Activated gamma-delta T cell treated with Interleukin-2 at 50 U/mL for 16 hours (primary cell): ENCODE data around the gene PHAF1.
A peak's percentile ranks its signal among the peaks of the same experiment; 100 is the strongest.

Source experiments
- DNase-seq: peaks from one replicate; pipeline ENCODE4 v3.0.0-alpha.2; 2020

Gene PHAF1

GRCh38 chr16:67183627-67184452 lies 74.1 kb downstream of the PHAF1 start, which contains the start of gene MATCAP1:
TSS of gene MATCAP1 (minus strand) at chr16:67183963. CDS start at chr16:67180610, 3,353 bp downstream.
- DNase-seq = peak; percentile 91

GRCh38 chr16:67184453-67184994 lies 74.8 kb downstream of the PHAF1 start:
- DNase-seq = no peak

GRCh38 chr16:67184995-67185650 lies 75.4 kb downstream of the PHAF1 start:
- DNase-seq = peak; percentile 85

DNA sequence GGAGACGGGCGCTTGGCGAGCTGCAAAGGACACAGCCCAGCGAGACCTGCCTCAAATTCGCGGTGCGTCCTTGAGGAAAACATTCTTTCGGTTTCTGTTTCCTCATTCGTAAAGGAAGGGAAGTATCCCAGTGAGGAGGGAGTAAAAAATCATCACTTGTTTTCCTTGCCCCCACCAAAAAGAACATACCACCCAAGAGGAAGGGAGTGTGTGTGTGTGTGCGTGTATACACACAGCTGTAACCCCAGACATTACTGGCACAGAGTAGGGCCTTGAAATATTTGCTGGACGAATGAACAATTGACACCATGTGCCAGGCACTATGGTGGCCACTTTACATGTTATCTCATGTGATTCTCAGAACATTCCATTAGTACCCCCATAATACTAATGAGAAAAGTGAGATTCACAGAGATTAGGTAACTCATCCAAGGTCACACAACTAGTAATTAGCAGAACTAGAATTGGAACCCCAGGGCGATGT lies 76.0 kb downstream of the PHAF1 start:
- no peak for DNase-seq

DNA sequence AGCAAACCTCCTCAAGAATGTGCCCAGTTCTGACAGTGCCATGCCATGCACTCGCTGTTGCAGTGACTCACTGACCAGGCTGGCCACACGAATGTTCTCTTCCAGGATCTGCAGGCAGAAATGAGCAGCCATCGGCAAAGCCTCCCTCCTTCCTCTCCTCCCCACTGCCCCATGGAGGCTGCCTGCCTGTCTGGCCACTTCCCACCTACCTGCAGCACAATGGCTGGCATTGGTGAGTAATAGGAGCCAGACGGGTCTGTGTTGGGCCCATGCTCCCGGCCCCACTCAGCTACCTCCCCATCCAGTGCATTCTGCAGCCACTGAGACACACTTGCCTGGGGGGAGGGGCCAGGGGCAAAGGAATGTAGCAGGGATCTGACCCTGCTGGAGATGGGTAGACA lies 76.8 kb downstream of the PHAF1 start:
- DNase-seq = no peak

- no peak for DNase-seq
These were observed 77.6 kb downstream of the PHAF1 start for GRCh38 chr16:67187175-67187890.

DNA sequence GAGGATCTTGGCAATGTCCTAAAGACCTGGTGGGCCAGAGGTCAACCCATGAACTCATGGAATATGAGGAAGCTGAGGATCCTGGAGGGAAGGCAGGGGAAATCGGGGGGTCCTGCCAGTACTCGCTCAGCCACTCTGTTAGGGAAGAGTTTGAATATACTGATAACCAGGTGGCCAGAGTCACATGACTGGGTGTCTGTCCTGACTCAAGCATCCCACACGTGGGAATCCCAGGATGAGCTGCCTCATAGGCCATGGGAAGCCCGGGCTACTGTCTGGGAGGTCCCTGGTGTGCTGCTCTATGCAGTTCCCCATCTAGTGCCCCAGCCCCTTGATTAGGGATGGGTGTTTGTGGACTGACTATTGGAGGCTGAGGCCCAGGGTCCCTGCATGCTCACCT lies 78.6 kb downstream of the PHAF1 start:
- DNase-seq = no peak

DNA sequence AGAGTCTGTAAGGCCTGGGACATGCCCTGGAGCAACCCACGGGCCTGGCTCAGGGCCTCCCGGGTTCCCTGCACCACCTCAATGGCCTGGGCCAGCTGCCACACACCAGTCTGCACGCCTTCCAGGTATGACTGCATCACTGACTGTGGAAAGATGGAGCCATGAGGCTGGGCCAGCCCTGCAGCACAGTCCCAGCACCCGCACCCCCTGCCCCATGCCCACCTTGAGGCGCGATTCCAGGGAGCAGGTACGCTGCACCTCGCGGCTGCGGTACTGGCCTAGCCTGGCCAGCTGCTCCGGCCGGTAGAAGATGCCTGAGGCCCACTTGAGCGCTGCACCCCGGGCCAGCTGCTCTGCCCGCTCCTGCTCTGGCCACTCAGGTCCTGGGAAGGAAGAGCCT lies 79.1 kb downstream of the PHAF1 start:
- no peak for DNase-seq

DNA sequence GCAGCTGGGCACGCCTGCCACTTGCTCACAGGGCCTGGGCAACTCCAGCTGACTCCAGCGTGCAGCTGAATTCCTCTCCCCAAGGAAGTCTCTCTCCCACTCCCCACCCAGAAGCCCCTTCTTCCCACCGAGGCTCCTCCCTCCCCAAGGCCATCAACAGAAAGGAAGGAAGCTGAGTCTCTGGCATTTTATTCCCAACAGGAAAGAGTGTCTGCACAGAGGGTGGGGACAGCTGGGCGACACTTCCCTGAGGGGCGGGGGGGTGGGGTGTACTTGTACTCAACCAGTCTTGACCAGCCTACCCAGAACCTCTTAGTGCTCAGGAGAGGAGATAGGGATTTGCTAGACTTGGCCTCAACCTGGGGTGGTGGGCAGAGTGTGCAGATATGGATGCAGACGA lies 80.3 kb downstream of the PHAF1 start, which contains the start of gene EXOC3L1:
EXOC3L1 (minus strand) TSS at position 96 of the 400 bp plus-strand sequence. CDS start 460 bp downstream, outside the sequence.
- DNase-seq = no peak

DNA sequence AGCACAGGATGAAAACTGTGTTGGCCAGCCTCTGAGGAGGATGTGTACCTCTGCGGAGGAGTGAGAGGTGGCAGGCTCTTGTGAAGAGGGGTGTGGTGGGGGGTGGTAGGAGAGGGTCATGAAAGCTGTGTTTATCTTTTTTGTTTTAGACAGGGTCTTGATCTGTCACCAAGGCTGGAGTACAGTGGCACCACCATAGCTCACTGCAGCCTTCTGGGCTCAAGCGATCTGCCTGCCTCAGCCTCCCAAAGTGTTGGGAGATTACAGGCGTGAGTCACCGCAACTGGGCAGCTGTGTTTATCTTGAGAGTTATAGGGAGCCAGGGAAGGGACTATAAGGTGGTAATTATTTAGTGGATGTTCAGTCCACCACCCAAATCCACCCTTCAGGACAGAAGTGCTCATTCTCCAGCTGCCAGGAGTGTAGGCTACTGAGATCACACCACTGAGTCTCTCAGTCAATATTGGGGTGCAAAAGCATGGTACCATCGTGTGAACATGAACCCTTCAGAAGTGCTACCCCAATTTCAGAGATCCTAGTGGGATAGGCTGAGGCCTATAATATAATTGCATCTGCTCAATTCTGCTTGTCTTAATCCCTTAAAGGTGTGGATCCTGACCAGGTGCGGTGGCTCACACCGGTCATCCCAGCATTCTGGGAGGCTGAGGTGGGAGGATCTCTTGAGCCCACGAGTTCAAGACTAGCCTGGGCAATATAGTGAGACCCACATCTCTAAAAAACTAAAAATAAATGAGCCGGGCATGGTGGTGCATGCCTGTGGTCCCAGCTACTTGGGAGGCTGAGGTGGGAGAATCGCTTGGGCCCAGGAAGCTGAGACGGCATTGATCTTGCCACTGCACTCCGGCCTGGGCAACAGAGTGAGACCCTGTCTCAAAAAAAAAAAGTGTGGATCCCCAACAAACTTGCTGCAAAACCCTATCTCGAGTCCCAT lies 81.0 kb downstream of the PHAF1 start:
- DNase-seq = no peak

- no peak for DNase-seq
These were observed 81.8 kb downstream of the PHAF1 start for GRCh38 chr16:67191411-67191994.

GRCh38 chr16:67191995-67192681 lies 82.4 kb downstream of the PHAF1 start, which contains the start of gene E2F4:
TSS of gene E2F4 (plus strand) at chr16:67192155. CDS start at chr16:67192228, 73 bp downstream.
- DNase-seq = peak; percentile 84

- no peak for DNase-seq
These were observed 83.1 kb downstream of the PHAF1 start for GRCh38 chr16:67192781-67193361.

GRCh38 chr16:67193536-67193935 lies 83.8 kb downstream of the PHAF1 start:
- no peak for DNase-seq

GRCh38 chr16:67194260-67194659 lies 84.5 kb downstream of the PHAF1 start:
- no peak for DNase-seq

GRCh38 chr16:67195676-67196075 lies 85.9 kb downstream of the PHAF1 start:
- no peak for DNase-seq

- no peak for DNase-seq
These were observed 87.1 kb downstream of the PHAF1 start for GRCh38 chr16:67196881-67197280.

GRCh38 chr16:67197704-67198103 lies 88.0 kb downstream of the PHAF1 start:
- DNase-seq = no peak
